Uterus (tissue), 4 donors: ENCODE measurements around the gene MAPK11. TPM values are rescaled to one million over a fixed set of nuclear protein-coding genes. Genes with fewer than 3 reads are reported as not detected.

ENCODE experiments used
- DNase-seq, 2 donors: peaks; one replicate each; pipeline ENCODE4 v3.0.0-alpha.2; 2019 to 2020
- H3K27ac ChIP-seq, 2 donors: fragments of 200-600 bp; sonication (generic); 1 replicate in 1 of 2; 2 replicates in 1 of 2; pipeline ENCODE4 v1.5.1; 2016 to 2018
- H3K27me3 ChIP-seq, 2 donors: fragments of 200-600 bp; sonication (generic); one replicate each; pipeline ENCODE4 v1.5.1; 2018 to 2019; ENCODE audit warnings: control low read depth in 1 of 2
- H3K36me3 ChIP-seq, 2 donors: fragments of 200-600 bp; sonication (generic); one replicate each; pipeline ENCODE4 v1.5.1; 2019; ENCODE audit warnings: control low read depth in 1 of 2
- H3K4me1 ChIP-seq, 2 donors: fragments of 200-600 bp; sonication (generic); one replicate each; pipeline ENCODE4 v1.5.1; 2018 to 2019; ENCODE audit warnings: control low read depth in 1 of 2
- H3K4me3 ChIP-seq, 2 donors: fragments of 200-600 bp; sonication (generic); 1 replicate in 1 of 2; 2 replicates in 1 of 2; pipeline ENCODE4 v1.5.1; 2018 to 2019; ENCODE audit warnings: mild to moderate bottlenecking in 1 of 2
- H3K9me3 ChIP-seq, 2 donors: fragments of 200-600 bp; sonication (generic); one replicate each; pipeline ENCODE4 v1.5.1; 2019; ENCODE audit warnings: control low read depth in 1 of 2
- POLR2A ChIP-seq, 2 donors: fragments of 450-650 bp; IDR thresholded peaks; one replicate each; pipeline ENCODE4 v1.6.1; 2016; ENCODE audit warnings: antibody characterized with exemption in 2 of 2, mild to moderate bottlenecking in 1 of 2, moderate library complexity in 1 of 2
- intact Hi-C: fragments of 100-400 bp; cut with DNase I; formaldehyde crosslinking; loops from one replicate; pipeline ENCODE4 v1.15.1; 2023; ENCODE audit warnings: low total_unique reads
- total RNA-seq, 4 donors: library from RNA; depleted of rRNA in 3 of 4; stranded (reverse); fragments of >200 nt in 3 of 4; gene quantifications; one replicate each; pipeline versions ENCODE4 v1.1.0 to v1.2.4, GENCODE V29; 2014 to 2023
- TF ChIP-seq, protein P1 (sequence below), 4 experiments: fragments of 200-600 bp in 2 of 4; fragments of 450-650 bp in 2 of 4; sonication (generic) in 2 of 4; IDR thresholded peaks; one replicate each; pipeline ENCODE4 v1.5.1; 2016 to 2019; ENCODE audit warnings: antibody characterized with exemption in 4 of 4, mild to moderate bottlenecking in 2 of 4, moderate library complexity in 1 of 4
- donor health status: DM: yes; HTN: yes; CAD: no.

MAPK11 gene
- total RNA-seq, 4 donors from 2014 or later = 7.9 to 39.5 (median 22.4) TPM

GRCh38 chr22:50221410-50222300 is 48.5 kb downstream of the MAPK11 start:
- H3K36me3 ChIP-seq = no peaks in the 10 kb centered on the region

DNA sequence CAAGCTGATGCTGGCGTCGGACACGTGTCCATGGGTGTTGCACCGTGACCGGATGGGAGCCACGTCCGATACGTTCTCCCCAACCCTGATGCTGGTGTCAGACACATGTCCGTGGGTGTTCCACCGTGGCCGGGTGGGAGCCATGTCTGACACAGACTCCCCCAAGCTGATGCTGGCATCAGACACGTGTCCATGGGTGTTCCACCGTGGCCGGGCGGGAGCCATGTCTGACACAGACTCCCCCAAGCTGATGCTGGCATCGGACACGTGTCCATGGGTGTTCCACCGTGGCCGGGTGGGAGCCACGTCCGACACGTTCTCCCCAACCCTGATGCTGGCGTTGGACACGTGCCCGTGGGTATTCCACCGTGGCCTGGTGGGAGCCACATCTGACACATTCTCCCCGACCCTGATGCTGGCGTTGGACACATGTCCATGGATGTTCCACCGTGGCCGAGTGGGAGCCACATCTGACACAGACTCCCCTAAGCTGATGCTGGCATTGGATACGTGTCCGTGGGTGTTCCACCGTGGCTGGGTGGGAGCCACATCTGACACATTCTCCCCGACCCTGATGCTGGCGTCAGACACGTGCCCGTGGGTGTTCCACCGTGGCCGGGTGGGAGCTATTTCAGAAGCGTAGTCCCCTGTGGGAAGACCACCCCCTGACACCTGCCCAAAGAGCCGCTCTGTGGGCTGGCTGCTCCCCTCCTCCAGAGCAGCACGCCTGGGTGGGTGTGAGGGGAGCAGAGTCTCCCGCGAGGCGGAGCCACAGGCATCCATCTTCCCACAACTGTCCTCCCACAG is 49.4 kb downstream of the MAPK11 start:
- Histone ChIP-seq H3K27ac (no peak overlapping the region), H3K36me3 (no peaks in the 10 kb centered on the region), H3K27me3 (no peaks in the 10 kb centered on the region), H3K9me3 (no peaks in the 10 kb centered on the region), H3K4me3 (no peak overlapping the region), H3K4me1 (no peaks in the 10 kb centered on the region)
- DNase-seq = no peak
- intact Hi-C loops = no loop called here
- TF ChIP-seq, protein P1, sequence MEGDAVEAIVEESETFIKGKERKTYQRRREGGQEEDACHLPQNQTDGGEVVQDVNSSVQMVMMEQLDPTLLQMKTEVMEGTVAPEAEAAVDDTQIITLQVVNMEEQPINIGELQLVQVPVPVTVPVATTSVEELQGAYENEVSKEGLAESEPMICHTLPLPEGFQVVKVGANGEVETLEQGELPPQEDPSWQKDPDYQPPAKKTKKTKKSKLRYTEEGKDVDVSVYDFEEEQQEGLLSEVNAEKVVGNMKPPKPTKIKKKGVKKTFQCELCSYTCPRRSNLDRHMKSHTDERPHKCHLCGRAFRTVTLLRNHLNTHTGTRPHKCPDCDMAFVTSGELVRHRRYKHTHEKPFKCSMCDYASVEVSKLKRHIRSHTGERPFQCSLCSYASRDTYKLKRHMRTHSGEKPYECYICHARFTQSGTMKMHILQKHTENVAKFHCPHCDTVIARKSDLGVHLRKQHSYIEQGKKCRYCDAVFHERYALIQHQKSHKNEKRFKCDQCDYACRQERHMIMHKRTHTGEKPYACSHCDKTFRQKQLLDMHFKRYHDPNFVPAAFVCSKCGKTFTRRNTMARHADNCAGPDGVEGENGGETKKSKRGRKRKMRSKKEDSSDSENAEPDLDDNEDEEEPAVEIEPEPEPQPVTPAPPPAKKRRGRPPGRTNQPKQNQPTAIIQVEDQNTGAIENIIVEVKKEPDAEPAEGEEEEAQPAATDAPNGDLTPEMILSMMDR (IDR thresholded peaks at IDR 0.05) = no peak
- no peak for TF ChIP-seq POLR2A (IDR thresholded peaks at IDR 0.05)

More at GRCh38 chr22:50221410-50222300, 48.5 kb downstream of the MAPK11 start:
- Histone ChIP-seq H3K4me3 (no peak overlapping the region), H3K9me3 (no peaks in the 10 kb centered on the region), H3K27me3 (no peaks in the 10 kb centered on the region), H3K27ac (no peak overlapping the region), H3K4me1 (no peaks in the 10 kb centered on the region)
- intact Hi-C loops = no loop called here
- TF ChIP-seq, protein P1 (IDR thresholded peaks at IDR 0.05) = no peak
- DNase-seq = no peak

DNA sequence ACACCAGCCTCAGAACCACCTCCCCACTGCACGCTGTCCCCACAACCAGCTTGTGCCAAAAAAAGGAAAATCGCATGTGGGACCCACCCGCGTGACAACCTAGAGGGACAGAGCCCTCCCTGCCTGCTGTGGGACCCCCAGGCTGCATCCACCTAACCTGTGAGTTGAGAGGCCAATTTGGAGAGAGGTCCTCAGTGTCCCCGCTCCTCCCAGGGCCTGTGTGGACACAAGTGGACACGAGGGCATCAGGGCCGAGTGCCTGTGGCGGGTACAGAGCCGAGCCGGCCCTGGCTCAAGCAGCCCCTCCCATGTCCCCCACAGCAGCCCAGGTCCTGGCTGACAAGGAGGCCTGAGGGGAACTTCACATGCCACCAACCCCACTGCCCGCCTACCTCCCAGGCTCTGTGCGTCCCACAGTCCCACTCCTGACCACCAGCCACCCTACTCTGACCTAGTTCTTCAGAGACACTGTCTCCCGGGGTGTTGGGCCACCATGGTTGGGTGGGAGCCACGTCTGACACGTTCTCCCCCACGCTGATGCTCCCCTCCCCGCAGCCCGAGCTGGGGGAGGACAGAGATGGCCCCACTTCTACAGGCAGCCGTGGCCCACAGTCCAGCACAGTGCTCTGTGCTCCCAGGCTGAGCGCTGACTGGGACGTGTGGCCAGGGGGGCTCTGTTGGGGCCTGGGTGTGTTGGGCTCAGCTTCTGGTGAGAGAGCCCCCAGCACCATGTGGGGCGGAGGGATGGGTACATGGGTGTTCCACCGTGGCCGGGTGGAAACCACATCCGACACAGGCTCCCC is 50.2 kb downstream of the MAPK11 start:
- H3K4me3 ChIP-seq = no peak overlapping the region
- no peak for DNase-seq
- TF ChIP-seq POLR2A (IDR thresholded peaks at IDR 0.05) = no peak
- TF ChIP-seq, protein P1 (IDR thresholded peaks at IDR 0.05) = no peak
- H3K4me1 ChIP-seq = no peaks in the 10 kb centered on the region
- no peaks in the 10 kb centered on the region for H3K36me3 ChIP-seq
- intact Hi-C loops = no loop called here
- H3K9me3 ChIP-seq = no peaks in the 10 kb centered on the region
- H3K27me3 ChIP-seq = no peaks in the 10 kb centered on the region
- no peak overlapping the region for H3K27ac ChIP-seq

GRCh38 chr22:50218996-50219727 is 51.0 kb downstream of the MAPK11 start:
- TF ChIP-seq, protein P1 (IDR thresholded peaks at IDR 0.05) = no peak
- TF ChIP-seq POLR2A (IDR thresholded peaks at IDR 0.05) = no peak
- Histone ChIP-seq H3K36me3 (no peaks in the 10 kb centered on the region), H3K27me3 (no peaks in the 10 kb centered on the region), H3K9me3 (no peaks in the 10 kb centered on the region), H3K27ac (no peak overlapping the region), H3K4me3 (no peak overlapping the region), H3K4me1 (no peaks in the 10 kb centered on the region)
- DNase-seq = peak; percentile 82
- intact Hi-C loops = no loop called here
